Osteocyte (in vitro differentiated cells): ENCODE measurements around the gene PRKAR1B. TPM values are rescaled to one million over a fixed set of nuclear protein-coding genes. Genes with fewer than 3 reads are reported as not detected.

Experiments used
- DNase-seq: peaks from one replicate; pipeline ENCODE4 v3.0.0; 2021; ENCODE audit warnings: mixed read lengths; ENCODE audit not compliant: unreplicated experiment; ENCODE audit errors: extremely low spot score
- H3K27ac Mint-ChIP-seq: one replicate; pipeline ENCODE4 v1.8.0; 2021; ENCODE audit warnings: mild to moderate bottlenecking, mixed read lengths; ENCODE audit not compliant: unreplicated experiment
- H3K27me3 Mint-ChIP-seq: one replicate; pipeline ENCODE4 v1.8.0; 2021; ENCODE audit warnings: mixed read lengths; ENCODE audit not compliant: unreplicated experiment
- H3K36me3 Mint-ChIP-seq: one replicate; pipeline ENCODE4 v1.8.0; 2021; ENCODE audit warnings: mixed read lengths; ENCODE audit not compliant: unreplicated experiment
- H3K4me1 Mint-ChIP-seq: one replicate; pipeline ENCODE4 v1.8.0; 2021; ENCODE audit warnings: mixed read lengths; ENCODE audit not compliant: unreplicated experiment
- H3K4me3 Mint-ChIP-seq: one replicate; pipeline ENCODE4 v1.8.0; 2021; ENCODE audit warnings: mild to moderate bottlenecking, moderate library complexity, mixed read lengths; ENCODE audit not compliant: unreplicated experiment
- H3K9me3 Mint-ChIP-seq: one replicate; pipeline ENCODE4 v1.8.0; 2021; ENCODE audit warnings: mixed read lengths; ENCODE audit not compliant: unreplicated experiment
- total RNA-seq: library from RNA; stranded (reverse); gene quantifications from 2 replicates; pipeline ENCODE4 v1.2.1, GENCODE V29; 2021
- TF ChIP-seq, protein P1 (sequence below): fragments of 200-600 bp; sonication (generic); IDR thresholded peaks from 2 replicates; pipeline ENCODE4 v1.5.0; 2021; ENCODE audit warnings: antibody characterized with exemption, mild to moderate bottlenecking, moderate library complexity

The PRKAR1B gene
- total RNA-seq, 1 donor from 2014 or later = 12.0 TPM

GRCh38 chr7:603152-603951 is 123.7 kb downstream of the PRKAR1B start:
- Mint-ChIP-seq H3K27me3 (no peaks in the 10 kb centered on the region), H3K36me3 (no peaks in the 10 kb centered on the region), H3K4me1 (peaks cover 48% of the 10 kb centered on the region), H3K9me3 (no peaks in the 10 kb centered on the region), H3K4me3 (peak overlapping the region; percentile 6), H3K27ac (peak overlapping the region; percentile 99)
- TF ChIP-seq, protein P1, sequence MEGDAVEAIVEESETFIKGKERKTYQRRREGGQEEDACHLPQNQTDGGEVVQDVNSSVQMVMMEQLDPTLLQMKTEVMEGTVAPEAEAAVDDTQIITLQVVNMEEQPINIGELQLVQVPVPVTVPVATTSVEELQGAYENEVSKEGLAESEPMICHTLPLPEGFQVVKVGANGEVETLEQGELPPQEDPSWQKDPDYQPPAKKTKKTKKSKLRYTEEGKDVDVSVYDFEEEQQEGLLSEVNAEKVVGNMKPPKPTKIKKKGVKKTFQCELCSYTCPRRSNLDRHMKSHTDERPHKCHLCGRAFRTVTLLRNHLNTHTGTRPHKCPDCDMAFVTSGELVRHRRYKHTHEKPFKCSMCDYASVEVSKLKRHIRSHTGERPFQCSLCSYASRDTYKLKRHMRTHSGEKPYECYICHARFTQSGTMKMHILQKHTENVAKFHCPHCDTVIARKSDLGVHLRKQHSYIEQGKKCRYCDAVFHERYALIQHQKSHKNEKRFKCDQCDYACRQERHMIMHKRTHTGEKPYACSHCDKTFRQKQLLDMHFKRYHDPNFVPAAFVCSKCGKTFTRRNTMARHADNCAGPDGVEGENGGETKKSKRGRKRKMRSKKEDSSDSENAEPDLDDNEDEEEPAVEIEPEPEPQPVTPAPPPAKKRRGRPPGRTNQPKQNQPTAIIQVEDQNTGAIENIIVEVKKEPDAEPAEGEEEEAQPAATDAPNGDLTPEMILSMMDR = no peak
- no peak for DNase-seq

DNA sequence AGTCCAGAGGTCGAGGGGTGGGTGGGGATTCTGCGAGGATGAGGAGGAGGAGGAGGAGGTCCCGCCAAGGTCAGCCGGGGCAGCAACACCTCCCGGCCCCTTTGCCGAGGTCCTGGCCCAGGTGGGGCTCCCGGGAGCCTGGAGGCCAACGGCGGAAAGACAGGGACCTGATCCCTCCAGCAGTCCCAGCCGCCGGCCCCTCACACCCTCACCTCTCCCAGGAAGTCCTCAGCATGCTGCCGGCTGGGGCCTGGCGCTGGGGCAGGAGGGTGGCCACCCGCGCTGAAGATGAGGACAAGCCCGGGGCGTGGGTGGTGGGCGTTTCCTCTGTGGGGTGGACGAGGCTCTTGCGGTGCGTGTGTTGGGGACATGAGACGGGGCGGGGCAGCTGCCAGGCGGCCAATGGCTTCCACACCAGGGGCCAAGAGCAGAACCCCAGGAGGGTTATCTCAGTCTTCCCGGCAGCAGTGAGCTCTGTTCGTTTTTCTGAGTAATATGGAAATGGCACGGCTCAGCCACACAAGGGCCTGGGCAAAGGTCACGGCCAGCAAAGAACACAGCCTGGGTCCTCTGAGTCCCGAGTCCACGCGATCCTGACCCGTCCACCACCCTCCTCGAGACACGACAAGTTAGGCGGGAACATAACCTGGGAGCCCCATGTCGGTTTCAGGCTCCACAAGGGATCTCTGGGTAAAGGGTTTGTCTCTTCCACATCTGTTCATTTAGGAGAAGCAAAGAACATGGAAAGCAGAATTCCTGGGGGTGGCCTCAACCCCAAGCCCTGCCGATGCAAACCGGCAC is 124.5 kb downstream of the PRKAR1B start:
- peaks cover 42% of the 10 kb centered on the region for H3K4me1 Mint-ChIP-seq
- H3K27me3 Mint-ChIP-seq = no peaks in the 10 kb centered on the region
- H3K4me3 Mint-ChIP-seq = peak overlapping the region; percentile 6
- no peaks in the 10 kb centered on the region for H3K9me3 Mint-ChIP-seq
- peak overlapping the region; percentile 99 for H3K27ac Mint-ChIP-seq
- TF ChIP-seq, protein P1 = no peak
- no peaks in the 10 kb centered on the region for H3K36me3 Mint-ChIP-seq
- no peak for DNase-seq

- H3K4me3 Mint-ChIP-seq = no peak overlapping the region
- no peaks in the 10 kb centered on the region for H3K36me3 Mint-ChIP-seq
- H3K27me3 Mint-ChIP-seq = no peaks in the 10 kb centered on the region
- H3K4me1 Mint-ChIP-seq = peaks cover 42% of the 10 kb centered on the region
- no peaks in the 10 kb centered on the region for H3K9me3 Mint-ChIP-seq
- peak overlapping the region; percentile 34 for H3K27ac Mint-ChIP-seq
- TF ChIP-seq, protein P1 = no peak
- DNase-seq = no peak
Measured at GRCh38 chr7:601595-602340, 125.3 kb downstream of the PRKAR1B start.

- Mint-ChIP-seq H3K36me3 (no peaks in the 10 kb centered on the region), H3K4me3 (no peak overlapping the region), H3K27ac (peak overlapping the region; percentile 27), H3K4me1 (peaks cover 41% of the 10 kb centered on the region), H3K9me3 (no peaks in the 10 kb centered on the region), H3K27me3 (no peaks in the 10 kb centered on the region)
- TF ChIP-seq, protein P1 = no peak
- no peak for DNase-seq
Measured at GRCh38 chr7:601036-601594, 126.0 kb downstream of the PRKAR1B start.
